Suprapubic skin (tissue), 4 donors: Measurements from ENCODE around the gene ERBIN. TPM values are rescaled to one million over a fixed set of nuclear protein-coding genes. Genes with fewer than 3 reads are reported as not detected.
"Not testable (repeated sequence)": the region's sequence is repeated elsewhere in the genome, so short reads cannot be mapped to it uniquely, and the experiment has no call there.

Source experiments
- DNase-seq, 2 donors: peaks; one replicate each; pipeline ENCODE4 v3.0.0-alpha.2; 2019; ENCODE audit warnings: low spot score in 2 of 2
- H3K27ac ChIP-seq: fragments of 200-600 bp; sonication (generic); one replicate; pipeline ENCODE4 v1.5.1; 2019
- H3K27me3 ChIP-seq: fragments of 200-600 bp; sonication (generic); one replicate; pipeline ENCODE4 v1.5.1; 2019
- H3K36me3 ChIP-seq: fragments of 200-600 bp; sonication (generic); one replicate; pipeline ENCODE4 v1.5.1; 2019
- H3K4me1 ChIP-seq: fragments of 200-600 bp; sonication (generic); one replicate; pipeline ENCODE4 v1.5.1; 2019
- H3K4me3 ChIP-seq: fragments of 200-600 bp; sonication (generic); one replicate; pipeline ENCODE4 v1.5.1; 2019; ENCODE audit warnings: mild to moderate bottlenecking
- H3K9me3 ChIP-seq: fragments of 200-600 bp; sonication (generic); one replicate; pipeline ENCODE4 v1.5.1; 2019
- EP300 ChIP-seq: sonication (generic); formaldehyde crosslinking; IDR thresholded peaks from one replicate; pipeline ENCODE4 v1.6.1; 2017; ENCODE audit warnings: antibody characterized with exemption
- POLR2A ChIP-seq, 2 donors: fragments of 450-650 bp; IDR thresholded peaks; one replicate each; pipeline ENCODE4 v1.6.1; 2017; ENCODE audit warnings: antibody characterized with exemption in 2 of 2, mild to moderate bottlenecking in 2 of 2, moderate library complexity in 2 of 2
- POLR2AphosphoS5 ChIP-seq, 3 donors: sonication (generic); formaldehyde crosslinking; IDR thresholded peaks; one replicate each; pipeline ENCODE4 v1.6.1; 2017; ENCODE audit warnings: antibody characterized with exemption in 3 of 3
- WGBS: methylation state at CpG from one replicate; pipeline ENCODE4 v1.1.5; 2018; 5-methylcytosine and 5-hydroxymethylcytosine counted together
- total RNA-seq, 4 donors: library from RNA; depleted of rRNA; stranded (reverse); fragments of >200 nt; gene quantifications; one replicate each; pipeline ENCODE4 v1.1.0, GENCODE V29; 2016
- TF ChIP-seq, protein P1 (sequence below), 2 donors: fragments of 200-600 bp in 1 of 2; fragments of 450-650 bp in 1 of 2; sonication (generic) in 1 of 2; IDR thresholded peaks; one replicate each; pipeline ENCODE4 v1.5.1; 2016 to 2019; ENCODE audit warnings: antibody characterized with exemption in 2 of 2, mild to moderate bottlenecking in 1 of 2, moderate library complexity in 1 of 2

Gene ERBIN
- total RNA-seq, 4 donors from 2014 or later, result 84.6 to 141 (median 97.3) TPM

DNA sequence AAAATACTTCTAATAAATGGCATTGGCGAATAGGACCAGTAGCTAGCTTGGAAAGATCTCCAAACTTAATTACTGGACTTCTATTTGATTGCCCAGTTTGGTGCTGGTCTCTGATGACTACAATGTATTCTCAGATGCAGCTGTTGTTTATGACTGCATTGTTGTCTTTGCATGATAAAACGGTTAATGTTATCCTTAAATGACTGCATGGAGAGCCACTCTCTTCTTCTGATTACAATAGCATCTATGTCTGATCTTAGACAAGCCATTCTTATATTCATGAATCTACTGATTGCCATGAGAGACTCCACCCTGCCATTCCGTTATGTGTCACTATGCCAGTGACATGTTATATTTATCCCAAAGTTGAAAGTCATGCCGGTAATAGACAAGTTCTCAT, 42.9 kb upstream of the ERBIN start:
- Histone ChIP-seq H3K9me3 (no peaks in the 10 kb centered on the region), H3K36me3 (no peaks in the 10 kb centered on the region), H3K27ac (no peak overlapping the region), H3K4me3 (no peak overlapping the region), H3K27me3 (no peaks in the 10 kb centered on the region), H3K4me1 (no peaks in the 10 kb centered on the region)
- DNase-seq, result no peak
- 90% methylated on average over 4 of the region's 4 CpGs for WGBS
- TF ChIP-seq, protein P1, sequence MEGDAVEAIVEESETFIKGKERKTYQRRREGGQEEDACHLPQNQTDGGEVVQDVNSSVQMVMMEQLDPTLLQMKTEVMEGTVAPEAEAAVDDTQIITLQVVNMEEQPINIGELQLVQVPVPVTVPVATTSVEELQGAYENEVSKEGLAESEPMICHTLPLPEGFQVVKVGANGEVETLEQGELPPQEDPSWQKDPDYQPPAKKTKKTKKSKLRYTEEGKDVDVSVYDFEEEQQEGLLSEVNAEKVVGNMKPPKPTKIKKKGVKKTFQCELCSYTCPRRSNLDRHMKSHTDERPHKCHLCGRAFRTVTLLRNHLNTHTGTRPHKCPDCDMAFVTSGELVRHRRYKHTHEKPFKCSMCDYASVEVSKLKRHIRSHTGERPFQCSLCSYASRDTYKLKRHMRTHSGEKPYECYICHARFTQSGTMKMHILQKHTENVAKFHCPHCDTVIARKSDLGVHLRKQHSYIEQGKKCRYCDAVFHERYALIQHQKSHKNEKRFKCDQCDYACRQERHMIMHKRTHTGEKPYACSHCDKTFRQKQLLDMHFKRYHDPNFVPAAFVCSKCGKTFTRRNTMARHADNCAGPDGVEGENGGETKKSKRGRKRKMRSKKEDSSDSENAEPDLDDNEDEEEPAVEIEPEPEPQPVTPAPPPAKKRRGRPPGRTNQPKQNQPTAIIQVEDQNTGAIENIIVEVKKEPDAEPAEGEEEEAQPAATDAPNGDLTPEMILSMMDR (IDR thresholded peaks at IDR 0.05), result no peak
- TF ChIP-seq EP300 (no peak), POLR2A (IDR thresholded peaks at IDR 0.05) (no peak), POLR2AphosphoS5 (IDR thresholded peaks at IDR 0.05) (no peak)

DNA sequence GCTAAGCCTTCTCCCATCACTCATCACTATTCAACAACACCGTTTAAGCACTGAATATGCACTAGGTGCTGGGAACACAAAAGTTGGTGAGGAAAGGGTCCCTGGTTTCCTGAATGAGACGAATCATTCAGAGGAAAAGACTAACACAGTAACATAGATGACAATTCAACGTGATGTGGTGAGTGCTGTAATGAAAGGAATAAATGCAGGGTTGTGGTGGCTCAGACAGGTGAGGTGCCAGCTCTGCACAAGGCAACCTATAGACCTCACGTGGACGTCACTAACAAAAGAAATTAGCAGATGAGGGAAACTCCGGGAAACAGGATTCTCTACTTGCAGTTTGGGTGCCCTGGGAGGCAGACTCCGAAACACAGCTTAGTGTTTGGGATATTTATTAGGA, 40.0 kb upstream of the ERBIN start:
- no peak overlapping the region for H3K4me3 ChIP-seq
- H3K27ac ChIP-seq, result no peak overlapping the region
- H3K27me3 ChIP-seq, result no peaks in the 10 kb centered on the region
- no peak for DNase-seq
- no peak for TF ChIP-seq EP300
- TF ChIP-seq, protein P1 (IDR thresholded peaks at IDR 0.05), result no peak
- TF ChIP-seq POLR2A (IDR thresholded peaks at IDR 0.05), result no peak
- TF ChIP-seq POLR2AphosphoS5 (IDR thresholded peaks at IDR 0.05), result no peak
- no peaks in the 10 kb centered on the region for H3K36me3 ChIP-seq
- WGBS, result 75% methylated on average over 7 of the region's 7 CpGs
- no peaks in the 10 kb centered on the region for H3K9me3 ChIP-seq
- no peaks in the 10 kb centered on the region for H3K4me1 ChIP-seq

DNA sequence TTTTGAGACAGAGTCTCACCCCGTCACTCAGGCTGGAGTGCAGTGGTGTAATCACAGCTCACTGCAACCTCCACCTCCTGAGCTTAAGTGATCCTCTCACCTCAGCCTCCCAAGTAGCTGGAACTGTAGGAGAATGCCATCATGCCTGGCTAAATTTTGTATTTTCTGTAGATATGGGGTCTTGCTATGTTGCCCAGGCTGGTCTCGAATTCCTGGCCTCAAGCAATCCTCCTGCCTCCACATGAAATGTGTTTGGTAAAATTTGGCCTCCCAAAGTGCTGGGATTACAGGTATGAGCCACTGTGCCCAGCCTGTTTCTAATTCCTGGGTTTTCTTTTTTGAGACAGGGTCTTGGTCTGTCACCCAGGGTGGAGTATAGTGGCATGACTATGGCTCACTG, 34.4 kb upstream of the ERBIN start:
- not testable (repeated sequence) for H3K27me3 ChIP-seq
- 84% methylated on average over 2 of the region's 2 CpGs for WGBS

DNA sequence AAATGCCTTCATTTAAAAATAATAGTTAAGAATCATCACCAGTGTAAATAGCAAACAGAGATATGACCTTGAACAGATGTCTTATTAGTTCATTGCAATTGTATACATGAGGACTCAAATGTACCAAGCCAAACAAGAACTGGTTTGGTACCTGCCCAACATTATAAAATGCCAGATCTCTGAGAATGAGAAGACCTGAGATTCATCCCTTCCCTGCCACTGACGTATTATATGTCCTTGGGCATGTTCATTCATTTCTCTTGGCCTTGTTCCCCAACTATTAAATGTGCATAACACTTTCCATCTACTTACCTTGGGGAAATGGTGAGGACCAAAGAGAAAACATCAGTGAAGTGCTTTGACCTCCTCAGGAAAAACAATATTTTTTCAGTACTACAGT, 33.6 kb upstream of the ERBIN start:
- Histone ChIP-seq H3K27me3 (no peaks in the 10 kb centered on the region), H3K4me1 (no peaks in the 10 kb centered on the region), H3K9me3 (no peaks in the 10 kb centered on the region), H3K36me3 (no peaks in the 10 kb centered on the region), H3K4me3 (no peak overlapping the region), H3K27ac (no peak overlapping the region)
- TF ChIP-seq POLR2A (IDR thresholded peaks at IDR 0.05) (no peak), POLR2AphosphoS5 (IDR thresholded peaks at IDR 0.05) (no peak), EP300 (no peak)
- TF ChIP-seq, protein P1 (IDR thresholded peaks at IDR 0.05), result no peak
- 32% methylated on average over 1 of the region's 1 CpG for WGBS
- no peak for DNase-seq

More for the DNA sequence above, 34.4 kb upstream of the ERBIN start:
- H3K36me3 ChIP-seq, H3K9me3 ChIP-seq, H3K27ac ChIP-seq, DNase-seq, H3K4me3 ChIP-seq, H3K4me1 ChIP-seq: not testable (repeated sequence)

DNA sequence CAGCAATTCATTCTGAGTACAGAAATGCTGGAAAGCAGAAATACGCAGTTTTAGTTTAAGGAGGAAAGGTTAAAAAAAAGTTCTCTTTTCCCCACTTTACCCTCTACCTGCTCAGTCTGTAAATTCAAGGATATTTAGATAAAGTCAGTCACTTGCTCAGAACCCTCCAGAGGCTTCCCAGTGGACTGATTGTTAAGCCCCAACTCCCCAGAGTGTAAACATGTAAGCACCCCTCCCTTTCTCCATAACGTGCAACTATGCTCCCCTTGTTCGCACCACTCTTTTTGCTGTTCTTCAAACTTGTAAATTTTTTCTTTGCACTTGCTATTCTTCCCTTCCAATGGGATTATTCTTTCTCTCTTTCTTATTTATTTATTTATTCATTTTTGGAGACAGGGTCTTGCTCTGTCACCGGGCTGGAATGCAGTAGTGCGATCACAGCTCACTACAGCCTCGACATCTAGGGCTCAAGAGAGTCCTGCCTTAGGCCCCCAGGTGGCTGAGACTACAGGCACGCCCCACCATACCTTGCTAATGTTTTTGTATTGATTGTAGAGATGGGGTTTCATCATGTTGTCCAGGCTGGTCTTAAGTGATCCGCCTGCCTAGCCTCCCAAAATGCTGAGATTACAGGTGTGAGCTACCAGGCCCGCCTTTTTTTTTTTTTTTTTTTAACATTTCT, 32.5 kb upstream of the ERBIN start:
- no peaks in the 10 kb centered on the region for H3K4me1 ChIP-seq
- H3K27ac ChIP-seq, result no peak overlapping the region
- no peaks in the 10 kb centered on the region for H3K36me3 ChIP-seq
- WGBS, result 86% methylated on average over 9 of the region's 9 CpGs
- TF ChIP-seq POLR2AphosphoS5 (IDR thresholded peaks at IDR 0.05) (no peak), POLR2A (IDR thresholded peaks at IDR 0.05) (no peak)
- TF ChIP-seq, protein P1 (IDR thresholded peaks at IDR 0.05), result no peak
- no peak for DNase-seq
- H3K4me3 ChIP-seq, result no peak overlapping the region
- H3K27me3 ChIP-seq, result no peaks in the 10 kb centered on the region
- H3K9me3 ChIP-seq, result no peaks in the 10 kb centered on the region

DNA sequence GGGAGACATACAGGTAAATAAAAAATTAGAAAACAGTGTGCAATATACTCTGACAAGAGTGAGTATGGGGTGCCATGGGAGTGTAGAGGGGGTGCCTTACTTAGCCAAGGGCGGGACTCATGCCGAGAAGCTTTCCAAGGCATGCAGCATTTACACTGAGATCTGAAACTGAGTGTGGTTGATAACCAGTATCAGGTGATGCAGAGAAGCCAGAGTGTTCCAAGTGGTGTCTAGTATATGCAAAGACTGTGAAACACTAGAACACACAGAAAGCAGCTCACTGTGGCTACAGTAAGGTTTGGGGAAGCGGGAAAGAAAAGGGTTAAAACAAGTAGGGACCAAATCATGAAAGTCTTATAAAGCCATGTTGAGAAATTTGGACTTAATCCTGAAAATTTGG, 30.5 kb upstream of the ERBIN start:
- H3K27ac ChIP-seq, result no peak overlapping the region
- no peak overlapping the region for H3K4me3 ChIP-seq
- TF ChIP-seq, protein P1 (IDR thresholded peaks at IDR 0.05), result no peak
- no peak for TF ChIP-seq POLR2A (IDR thresholded peaks at IDR 0.05)
- TF ChIP-seq EP300, result no peak
- TF ChIP-seq POLR2AphosphoS5 (IDR thresholded peaks at IDR 0.05), result no peak
- no peaks in the 10 kb centered on the region for H3K27me3 ChIP-seq
- 89% methylated on average over 3 of the region's 3 CpGs for WGBS
- DNase-seq, result no peak
- H3K36me3 ChIP-seq, result no peaks in the 10 kb centered on the region
- H3K9me3 ChIP-seq, result no peaks in the 10 kb centered on the region
- no peaks in the 10 kb centered on the region for H3K4me1 ChIP-seq
